Central memory CD8-positive, alpha-beta T cell (primary cell): Measurements from ENCODE around the gene TMEM187.
A peak's percentile ranks its signal among the peaks of the same experiment; 100 is the strongest.

ENCODE experiments used
- ATAC-seq: fragments of 150-1000 bp; cut with Tn5 transposase; replicated peaks from 2 replicates; pipeline ENCODE4 v1.10.0; 2022; ENCODE audit warnings: mild to moderate bottlenecking, moderate FRiP score, moderate number of reproducible peaks; ENCODE audit not compliant: poor library complexity, severe bottlenecking; ENCODE audit errors: extremely low read depth
- DNase-seq, 2 donors: peaks; one replicate each; pipeline ENCODE4 v3.0.0; 2021; ENCODE audit warnings: low spot score in 2 of 2
- H3K27ac Mint-ChIP-seq: one replicate; pipeline ENCODE4 v1.8.0; 2022; ENCODE audit warnings: low read depth, mild to moderate bottlenecking, moderate library complexity, mixed read lengths
- H3K27me3 Mint-ChIP-seq: one replicate; pipeline ENCODE4 v1.8.0; 2022; ENCODE audit warnings: mixed read lengths
- H3K36me3 Mint-ChIP-seq: one replicate; pipeline ENCODE4 v1.8.0; 2022; ENCODE audit warnings: mild to moderate bottlenecking, moderate library complexity, mixed read lengths; ENCODE audit not compliant: insufficient read depth
- H3K4me1 Mint-ChIP-seq: one replicate; pipeline ENCODE4 v1.8.0; 2022; ENCODE audit warnings: mixed read lengths
- H3K4me3 Mint-ChIP-seq: one replicate; pipeline ENCODE4 v1.8.0; 2022; ENCODE audit warnings: mild to moderate bottlenecking, moderate library complexity, mixed read lengths
- H3K9me3 Mint-ChIP-seq: one replicate; pipeline ENCODE4 v1.8.0; 2022; ENCODE audit warnings: mixed read lengths

Gene TMEM187

DNA sequence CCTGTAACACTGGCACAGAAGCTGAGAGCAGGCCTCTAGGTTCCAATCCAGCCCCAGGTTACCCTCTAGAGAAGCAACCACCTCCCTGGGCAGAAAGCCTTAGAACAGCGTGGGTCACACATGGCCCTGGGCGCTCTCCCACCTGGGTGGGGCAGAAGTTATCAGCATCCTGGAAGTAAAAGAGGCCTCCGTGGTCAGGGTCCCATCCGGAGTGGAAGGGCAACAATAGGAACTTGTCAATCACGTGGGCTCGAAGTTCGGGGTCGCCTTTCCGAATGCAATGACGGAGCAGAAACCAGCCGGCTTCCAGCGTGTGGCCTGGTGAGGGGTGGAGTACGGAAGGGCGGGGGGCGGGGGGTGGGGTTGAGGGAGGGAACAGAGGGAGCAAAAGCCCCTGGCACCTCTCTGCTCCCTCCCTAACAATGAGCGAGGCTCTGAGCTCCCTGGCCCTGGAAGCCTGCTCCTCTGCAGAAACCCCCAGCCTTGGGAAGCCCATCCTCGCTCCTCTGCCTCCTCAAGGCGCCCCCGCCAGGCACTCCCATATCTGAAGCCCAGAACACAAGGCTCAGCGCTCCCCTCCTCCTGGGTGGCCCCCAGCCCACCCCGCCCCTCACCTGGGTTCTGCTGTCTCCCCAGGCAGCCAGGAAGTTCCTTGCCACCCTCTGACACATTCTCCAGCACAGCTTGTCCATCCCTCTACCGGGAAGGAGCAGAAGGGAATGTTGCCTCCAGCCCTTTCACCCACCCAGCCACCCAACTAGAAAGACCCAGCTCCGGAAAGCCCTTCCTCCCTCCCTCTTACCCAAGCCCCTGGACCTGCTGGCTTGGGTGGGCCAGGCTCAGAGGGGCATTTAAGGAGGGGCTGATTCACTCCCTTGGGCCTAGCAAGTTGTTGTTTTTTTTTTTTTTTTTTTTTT is 31.0 kb upstream of the TMEM187 start:
- no peak for DNase-seq
- H3K9me3 Mint-ChIP-seq = no peaks in the 10 kb centered on the region
- peaks cover 3% of the 10 kb centered on the region for H3K4me1 Mint-ChIP-seq
- no peak for ATAC-seq
- no peaks in the 10 kb centered on the region for H3K27me3 Mint-ChIP-seq
- H3K27ac Mint-ChIP-seq = no peak overlapping the region
- peak overlapping the region; percentile 32 for H3K4me3 Mint-ChIP-seq
- H3K36me3 Mint-ChIP-seq = peaks cover 3% of the 10 kb centered on the region

DNA sequence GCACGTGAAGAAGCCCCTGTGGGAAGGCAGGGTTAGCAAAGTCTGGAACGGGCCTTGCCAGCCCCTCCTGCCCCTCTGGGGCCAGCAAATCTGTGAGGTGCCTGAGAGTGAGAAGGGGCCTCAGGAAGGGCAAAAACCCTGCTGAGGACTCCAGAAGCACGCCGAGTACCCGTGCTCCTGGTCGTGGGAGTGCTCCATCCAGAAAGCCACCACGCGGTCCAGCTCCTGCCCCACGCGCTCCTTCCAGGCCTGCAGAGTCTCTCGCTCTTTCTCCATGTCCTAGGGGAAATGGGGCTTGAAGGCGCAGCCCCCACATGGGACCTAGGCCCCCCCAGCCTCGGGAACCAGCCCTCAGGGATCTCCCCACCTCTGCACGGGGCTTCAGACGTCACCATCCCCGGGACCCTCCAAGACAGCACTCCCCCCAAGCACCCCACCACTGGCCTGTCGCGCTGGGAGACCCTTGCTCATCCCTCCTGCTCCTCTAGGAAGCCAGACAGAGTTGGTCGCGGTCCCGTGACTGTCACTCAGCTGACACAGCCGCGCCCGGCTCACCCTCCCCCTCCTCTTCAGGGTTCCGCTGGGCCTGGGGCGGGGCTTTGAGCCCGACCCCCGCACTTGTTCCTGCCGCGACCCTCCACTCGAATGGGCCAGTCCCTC is 28.3 kb upstream of the TMEM187 start, which contains the start of gene RENBP:
RENBP (minus strand) TSS at position 504 of the 660 bp plus-strand sequence; CDS start at position 471, 33 bp downstream.
- H3K4me3 Mint-ChIP-seq = peak within 1 kb of the TSS; percentile 73
- H3K4me1 Mint-ChIP-seq = peaks cover 6% of the 10 kb centered on the region
- ATAC-seq (no peak), DNase-seq (no peak)
- H3K9me3 Mint-ChIP-seq = no peaks in the 10 kb centered on the region
- no peak within 1 kb of the TSS for H3K27ac Mint-ChIP-seq
- no peaks in the 10 kb centered on the region for H3K27me3 Mint-ChIP-seq
- peaks cover 5% of the 10 kb centered on the region for H3K36me3 Mint-ChIP-seq

DNA sequence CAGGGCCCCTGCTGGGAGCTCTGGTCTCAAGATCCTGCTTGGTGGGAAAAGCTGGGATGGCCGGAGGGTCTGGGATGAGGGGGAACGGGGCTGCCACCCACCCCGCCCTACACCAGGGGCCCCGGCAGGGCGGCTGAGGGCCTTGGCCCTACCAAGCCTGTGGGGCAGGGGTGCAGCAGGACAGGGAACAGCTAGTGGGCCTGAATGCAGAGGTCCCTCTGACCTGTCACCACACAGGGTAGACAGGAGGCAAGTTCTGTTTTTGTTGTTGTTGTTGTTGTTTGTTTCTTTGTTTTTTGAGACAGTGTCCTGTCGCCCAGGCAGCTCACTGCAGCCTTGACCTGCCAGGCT is 27.8 kb upstream of the TMEM187 start:
- no peaks in the 10 kb centered on the region for H3K9me3 Mint-ChIP-seq
- peaks cover 6% of the 10 kb centered on the region for H3K4me1 Mint-ChIP-seq
- H3K4me3 Mint-ChIP-seq = peak overlapping the region; percentile 73
- H3K36me3 Mint-ChIP-seq = peaks cover 7% of the 10 kb centered on the region
- H3K27me3 Mint-ChIP-seq = no peaks in the 10 kb centered on the region
- ATAC-seq (no peak), DNase-seq (no peak)
- H3K27ac Mint-ChIP-seq = no peak overlapping the region

DNA sequence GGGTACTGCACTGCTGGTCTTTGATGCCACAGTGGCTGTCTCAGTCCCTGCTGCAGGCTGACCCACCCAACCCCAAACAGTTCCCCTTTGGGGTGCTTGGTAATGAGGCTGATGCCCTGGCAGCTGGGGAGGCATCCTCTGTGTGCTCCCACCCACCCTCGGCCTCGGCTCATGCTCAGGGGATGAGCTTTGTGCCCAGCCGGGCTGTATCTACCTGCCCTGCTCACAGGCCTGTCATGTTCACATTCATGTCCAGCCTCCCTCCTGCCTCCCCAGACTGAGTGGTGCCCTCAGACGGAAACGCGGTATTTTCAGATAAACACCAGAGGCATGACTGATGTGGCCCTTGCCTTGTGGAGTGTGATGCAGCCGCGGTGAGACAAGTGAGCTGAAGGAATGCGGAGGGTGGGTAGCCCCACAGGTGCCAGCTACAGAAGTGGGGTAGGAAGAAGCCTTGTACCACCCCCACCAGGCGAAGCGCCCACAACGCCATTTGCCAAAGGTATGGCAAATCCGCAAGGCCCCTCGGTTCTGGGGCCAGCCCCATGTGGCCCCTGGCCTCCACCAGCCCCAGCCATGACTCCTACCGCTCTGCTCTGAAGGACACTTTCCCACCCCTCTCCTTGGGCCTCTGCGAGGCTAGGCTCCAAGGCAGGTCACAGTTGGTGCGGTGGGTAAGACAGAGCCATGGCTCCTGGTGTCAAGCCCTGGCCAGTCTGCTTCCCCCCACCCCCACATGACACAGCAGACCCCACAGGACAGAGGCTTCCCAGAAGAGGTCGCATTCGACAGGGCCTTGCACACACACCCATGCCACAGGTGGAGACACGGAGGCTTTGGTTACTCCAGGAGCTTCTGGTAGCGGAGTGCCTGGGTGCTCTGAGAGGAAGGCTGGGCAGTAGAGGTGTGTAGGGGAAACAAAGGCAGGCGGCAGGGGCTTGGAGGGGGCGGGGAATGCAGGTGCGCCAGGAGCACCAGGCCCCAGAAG is 26.3 kb upstream of the TMEM187 start:
- no peaks in the 10 kb centered on the region for H3K9me3 Mint-ChIP-seq
- no peak overlapping the region for H3K27ac Mint-ChIP-seq
- peaks cover 14% of the 10 kb centered on the region for H3K36me3 Mint-ChIP-seq
- no peak for DNase-seq
- H3K4me1 Mint-ChIP-seq = peaks cover 6% of the 10 kb centered on the region
- no peak overlapping the region for H3K4me3 Mint-ChIP-seq
- ATAC-seq = no peak
- no peaks in the 10 kb centered on the region for H3K27me3 Mint-ChIP-seq

DNA sequence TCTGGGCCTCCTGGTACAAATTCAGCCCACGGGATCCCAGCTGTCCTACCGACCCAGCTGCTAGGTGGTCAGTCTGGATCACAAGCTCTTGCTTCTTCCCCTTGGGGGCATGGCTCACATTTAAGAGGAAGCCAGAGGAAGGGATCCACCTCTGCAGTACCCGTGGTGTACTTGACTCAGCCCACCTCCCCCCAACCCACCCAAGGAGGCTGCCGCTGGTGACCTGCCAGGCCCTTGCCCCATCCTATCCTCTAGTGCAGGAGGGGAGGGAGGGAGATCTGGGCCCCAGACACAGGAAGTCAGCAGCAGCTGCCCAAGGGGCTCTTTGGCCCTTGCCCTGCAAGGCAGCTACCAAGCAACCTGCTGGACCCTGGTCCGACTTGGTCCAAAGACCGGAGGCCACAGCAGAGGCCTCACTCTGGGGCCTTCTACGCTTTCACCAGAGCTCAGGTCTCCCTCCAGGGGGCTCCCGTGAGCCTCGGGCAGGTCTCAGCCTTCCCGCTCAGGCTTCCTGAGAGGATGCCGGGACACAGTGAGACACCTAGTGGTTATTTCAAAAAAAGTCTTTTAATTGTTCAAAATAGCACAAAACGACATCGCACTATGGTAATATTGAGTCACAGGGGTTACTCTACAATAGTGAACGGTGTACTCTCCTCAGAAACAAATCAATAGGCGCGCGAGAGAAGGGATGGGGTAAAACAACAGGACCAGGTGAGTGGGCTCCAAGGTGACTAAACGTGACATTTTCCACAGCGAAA is 25.4 kb upstream of the TMEM187 start:
- H3K4me1 Mint-ChIP-seq = peaks cover 6% of the 10 kb centered on the region
- ATAC-seq (peak; percentile 79), DNase-seq (peak; percentile 44 to 62)
- no peaks in the 10 kb centered on the region for H3K27me3 Mint-ChIP-seq
- H3K27ac Mint-ChIP-seq = peak overlapping the region; percentile 83
- H3K9me3 Mint-ChIP-seq = no peaks in the 10 kb centered on the region
- H3K36me3 Mint-ChIP-seq = peaks cover 16% of the 10 kb centered on the region
- peak overlapping the region; percentile 25 for H3K4me3 Mint-ChIP-seq

DNA sequence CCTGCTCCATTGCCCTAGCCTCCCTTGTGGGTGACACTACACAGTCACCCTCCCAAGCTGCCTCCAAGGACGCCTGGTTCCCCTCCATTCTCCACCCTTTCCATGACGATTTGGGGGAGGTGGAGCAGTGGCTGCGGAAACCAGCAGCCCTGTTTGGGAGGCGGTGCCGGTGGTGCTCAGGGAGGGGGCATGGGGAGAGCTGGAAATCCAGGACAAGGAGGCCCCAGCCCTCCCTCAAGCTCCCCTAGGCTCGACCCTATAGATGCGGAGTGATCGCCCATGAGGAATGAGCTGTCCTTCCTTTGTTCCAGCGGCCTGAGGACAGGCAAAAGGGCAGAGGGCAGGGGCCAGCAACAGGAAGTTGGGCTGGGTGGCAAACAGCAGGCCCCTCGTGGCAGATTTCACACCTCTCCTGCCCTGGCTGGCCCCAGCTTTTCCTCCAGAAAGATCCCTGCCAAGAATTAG is 24.5 kb upstream of the TMEM187 start:
- H3K4me1 Mint-ChIP-seq = peaks cover 6% of the 10 kb centered on the region
- no peaks in the 10 kb centered on the region for H3K9me3 Mint-ChIP-seq
- peak overlapping the region; percentile 76 for H3K27ac Mint-ChIP-seq
- no peaks in the 10 kb centered on the region for H3K27me3 Mint-ChIP-seq
- no peak overlapping the region for H3K4me3 Mint-ChIP-seq
- DNase-seq = no peak
- peaks cover 23% of the 10 kb centered on the region for H3K36me3 Mint-ChIP-seq
- ATAC-seq = no peak

DNA sequence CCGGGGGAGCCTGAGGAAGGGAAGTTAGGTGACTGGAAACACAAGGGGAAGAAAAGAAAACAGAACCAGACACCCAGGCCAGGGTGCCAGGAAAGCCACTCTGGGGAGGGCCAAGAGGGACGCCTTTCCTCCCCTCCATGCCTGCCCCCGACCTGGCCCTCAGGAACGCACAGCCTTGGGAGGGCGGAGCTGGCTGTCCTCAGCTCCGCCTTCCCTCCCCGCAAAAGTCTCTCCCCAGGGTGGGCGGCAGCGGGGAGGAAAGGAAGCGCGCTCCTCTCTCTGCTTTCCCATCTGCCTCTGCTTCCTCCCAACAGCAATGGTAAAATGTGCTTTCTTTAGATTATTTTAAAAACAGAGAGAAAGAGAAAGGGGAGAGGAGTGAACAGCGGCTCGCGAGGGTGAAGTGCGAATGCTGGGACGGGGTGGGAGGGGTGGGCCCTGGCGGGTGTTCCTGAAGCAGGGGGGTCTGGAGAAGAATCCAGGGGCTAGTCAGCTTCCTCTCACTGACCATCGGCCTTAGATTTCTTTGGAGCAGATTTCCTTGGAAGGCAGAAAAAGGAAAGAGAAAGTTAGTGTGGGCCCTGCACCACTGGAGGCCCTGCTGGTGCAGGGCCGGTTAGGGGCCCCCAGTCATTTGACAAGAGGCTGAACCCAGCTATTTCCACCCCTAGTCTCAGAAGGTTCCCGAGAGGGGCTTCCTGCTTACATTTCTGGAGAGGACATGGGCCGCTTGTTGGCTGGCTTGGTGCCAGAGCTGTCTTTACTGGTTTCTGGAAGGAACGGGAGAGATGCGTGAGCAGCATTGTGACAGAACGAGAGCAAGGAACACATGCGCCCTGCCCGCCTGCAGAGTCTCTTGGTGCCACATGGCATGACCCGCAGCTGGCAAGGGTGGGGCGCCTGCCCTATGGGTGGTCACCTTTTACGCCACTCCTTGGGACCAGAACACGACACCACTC is 23.4 kb upstream of the TMEM187 start:
- H3K27me3 Mint-ChIP-seq = no peaks in the 10 kb centered on the region
- ATAC-seq (no peak), DNase-seq (no peak)
- peak overlapping the region; percentile 11 for H3K4me3 Mint-ChIP-seq
- H3K9me3 Mint-ChIP-seq = no peaks in the 10 kb centered on the region
- H3K27ac Mint-ChIP-seq = peak overlapping the region; percentile 76
- H3K36me3 Mint-ChIP-seq = peaks cover 32% of the 10 kb centered on the region
- peaks cover 6% of the 10 kb centered on the region for H3K4me1 Mint-ChIP-seq

DNA sequence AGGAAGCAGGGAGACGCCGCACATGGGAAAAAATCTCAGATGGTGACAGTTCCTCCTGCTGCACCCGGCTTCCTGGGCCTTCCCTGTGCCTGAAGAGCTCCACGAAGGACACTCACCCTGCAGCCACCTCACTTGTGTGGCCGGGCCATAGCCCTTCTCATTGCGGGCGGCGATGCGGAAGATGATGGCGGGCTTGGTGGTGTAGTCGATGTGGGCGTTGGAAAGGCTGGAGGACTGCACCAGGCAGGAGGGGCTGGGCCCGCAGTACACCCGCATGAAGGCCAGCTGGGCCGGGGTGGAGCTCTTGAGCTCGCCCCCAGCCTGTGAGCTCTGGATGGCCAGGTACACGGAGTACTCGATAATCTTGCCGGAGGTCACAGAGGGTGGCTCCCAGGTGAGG is 22.4 kb upstream of the TMEM187 start:
- Mint-ChIP-seq H3K27me3 (no peaks in the 10 kb centered on the region), H3K36me3 (peaks cover 38% of the 10 kb centered on the region), H3K27ac (no peak overlapping the region), H3K4me1 (peaks cover 6% of the 10 kb centered on the region), H3K9me3 (no peaks in the 10 kb centered on the region), H3K4me3 (no peak overlapping the region)
- DNase-seq = no peak
- no peak for ATAC-seq

DNA sequence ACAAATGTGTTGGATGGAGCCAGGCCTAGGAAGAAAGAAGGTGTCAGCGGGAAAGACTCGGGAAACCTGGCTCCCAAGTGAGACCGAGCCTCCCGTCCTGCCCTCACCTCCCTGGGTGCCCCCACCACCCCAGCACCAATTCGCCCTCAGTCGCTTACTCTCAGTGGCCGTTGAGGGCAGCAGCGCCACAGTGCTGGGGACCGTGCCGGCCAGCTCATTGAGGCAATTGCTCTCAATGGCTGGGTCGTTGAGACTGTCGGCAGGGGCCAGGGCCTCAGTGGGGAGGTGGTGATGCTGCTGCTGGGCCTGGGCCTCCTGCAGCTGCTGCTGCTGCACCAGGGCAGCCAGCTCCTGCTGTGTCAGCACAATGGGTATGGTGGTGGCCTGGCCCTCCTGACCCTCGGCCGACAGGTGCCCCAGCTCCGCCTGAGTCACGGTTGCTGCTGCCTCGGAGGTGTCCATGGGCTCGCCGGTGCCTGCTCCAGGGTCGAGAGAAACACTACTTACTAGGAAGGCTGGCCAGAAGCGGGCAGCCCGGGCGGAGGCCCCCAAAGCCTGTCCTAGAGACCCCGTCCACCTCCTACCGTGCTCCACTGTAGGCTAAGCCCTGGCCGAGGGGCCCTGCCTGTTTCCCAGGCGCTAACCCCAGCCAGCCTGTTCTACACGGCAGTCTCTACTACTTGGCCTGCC is 20.7 kb upstream of the TMEM187 start:
- H3K4me1 Mint-ChIP-seq = peaks cover 6% of the 10 kb centered on the region
- H3K36me3 Mint-ChIP-seq = peaks cover 47% of the 10 kb centered on the region

DNA sequence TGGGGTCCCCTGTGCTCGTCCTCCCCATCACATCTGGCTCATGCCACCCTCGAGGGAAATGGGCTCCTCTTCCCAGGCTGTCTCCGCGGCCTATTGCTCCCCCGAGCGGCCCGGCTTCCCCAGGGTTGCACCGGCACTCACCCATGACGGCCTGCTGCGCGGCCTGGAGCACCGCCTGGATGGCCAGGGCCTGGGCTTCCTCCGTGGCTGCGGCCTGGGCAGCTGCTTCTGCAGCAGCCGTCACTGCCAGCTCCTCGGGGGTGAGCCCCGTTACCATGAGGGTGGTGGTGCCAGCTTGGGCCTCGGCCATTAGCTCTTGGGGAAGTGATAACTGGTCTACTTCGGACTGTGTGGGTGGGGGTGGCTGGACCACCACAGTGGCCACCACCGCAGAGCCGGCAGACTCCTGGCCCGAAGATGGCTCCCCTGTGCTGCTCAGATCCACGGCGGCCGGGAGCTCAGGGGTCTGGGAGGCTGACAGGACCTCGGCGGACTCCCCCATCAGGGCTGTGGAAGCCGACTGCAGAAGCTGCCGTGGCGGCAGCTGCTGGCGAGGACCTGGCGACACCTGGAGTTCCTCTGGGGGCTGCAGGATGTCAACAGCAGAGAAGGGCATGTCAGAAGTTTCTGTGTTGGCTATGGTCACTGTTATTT is 20.1 kb upstream of the TMEM187 start:
- no peak overlapping the region for H3K27ac Mint-ChIP-seq
- H3K4me3 Mint-ChIP-seq = no peak overlapping the region

More for the DNA sequence above, 20.7 kb upstream of the TMEM187 start:
- DNase-seq (no peak), ATAC-seq (no peak)
- Mint-ChIP-seq H3K27me3 (no peaks in the 10 kb centered on the region), H3K27ac (no peak overlapping the region), H3K4me3 (no peak overlapping the region), H3K9me3 (no peaks in the 10 kb centered on the region)

More for the DNA sequence above, 20.1 kb upstream of the TMEM187 start:
- Mint-ChIP-seq H3K27me3 (no peaks in the 10 kb centered on the region), H3K9me3 (no peaks in the 10 kb centered on the region), H3K36me3 (peaks cover 48% of the 10 kb centered on the region), H3K4me1 (peaks cover 2% of the 10 kb centered on the region)
- ATAC-seq = no peak
- DNase-seq = no peak
